ENCODE results near the gene CNTNAP2. TPM values are rescaled to one million over a fixed set of nuclear protein-coding genes. Genes with fewer than 3 reads are reported as not detected.

Gene CNTNAP2
- total and polyA plus RNA-seq, 4 donors: 41.3 to 127 (median 67.8) TPM

DNA sequence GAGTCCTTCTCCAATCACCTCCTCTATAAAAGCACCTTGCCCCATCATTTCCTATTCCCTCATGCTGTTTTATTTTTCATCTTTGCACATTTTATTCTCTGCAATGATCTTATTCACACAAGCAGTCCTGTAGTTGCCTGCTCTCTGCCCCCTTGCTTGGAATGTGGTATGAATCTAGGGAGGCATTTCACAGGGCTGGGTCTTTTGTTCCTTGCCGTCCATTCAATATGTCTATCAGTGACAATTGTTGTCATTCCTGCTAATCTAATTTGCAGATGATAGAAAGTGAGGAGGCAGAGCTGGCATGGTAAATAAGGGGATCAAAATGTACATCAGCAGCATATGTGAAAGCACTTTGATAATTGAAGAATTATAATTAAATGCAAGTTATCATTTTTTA is 2227.8 kb downstream of the CNTNAP2 start:
- DNase-seq (ENCODE audit: low read depth in 4 of 6, low spot score in 6 of 6): no peak
- Histone ChIP-seq H3K27ac (ENCODE audit: low read depth, low read length) (no peak overlapping the region), H3K27me3 (ENCODE audit: control insufficient read depth, insufficient read depth, low read length) (peaks cover 7% of the 10 kb centered on the region), H3K36me3 (ENCODE audit: control insufficient read depth, insufficient read depth, low read length) (no peaks in the 10 kb centered on the region), H3K9me3 (ENCODE audit: control insufficient read depth, insufficient read depth, low read length) (no peaks in the 10 kb centered on the region), H3K4me3 (ENCODE audit: low read depth, low read length) (no peak overlapping the region), H3K4me1 (ENCODE audit: control insufficient read depth, insufficient read depth, low read length) (peaks cover 3% of the 10 kb centered on the region)
- WGBS (ENCODE audit: insufficient coverage): no CpG with 5 or more reads among the region's 1 CpG

DNA sequence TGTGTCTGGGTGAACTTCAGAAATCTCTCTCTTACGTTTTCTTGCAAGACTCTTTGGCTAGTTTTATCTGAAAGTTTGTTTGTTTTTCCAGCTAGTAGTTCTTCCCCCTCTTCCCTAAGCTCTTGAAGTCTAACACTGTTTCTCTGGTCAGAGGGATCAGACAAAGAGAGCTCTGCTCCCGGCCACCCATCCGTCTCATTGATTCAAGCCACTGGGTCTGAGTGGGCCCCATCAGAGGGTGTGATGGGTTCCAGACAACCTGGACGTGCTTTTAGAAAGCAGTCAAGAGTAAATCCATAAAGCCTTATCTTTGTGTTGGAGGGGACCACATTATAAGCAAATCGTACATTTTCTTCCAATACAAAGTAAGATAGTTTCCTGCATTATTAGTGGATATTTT is 2231.4 kb downstream of the CNTNAP2 start:
- Histone ChIP-seq H3K27ac (ENCODE audit: low read depth, low read length) (no peak overlapping the region), H3K4me1 (ENCODE audit: control insufficient read depth, insufficient read depth, low read length) (no peaks in the 10 kb centered on the region), H3K27me3 (ENCODE audit: control insufficient read depth, insufficient read depth, low read length) (no peaks in the 10 kb centered on the region), H3K9me3 (ENCODE audit: control insufficient read depth, insufficient read depth, low read length) (no peaks in the 10 kb centered on the region), H3K4me3 (ENCODE audit: low read depth, low read length) (no peak overlapping the region), H3K36me3 (ENCODE audit: control insufficient read depth, insufficient read depth, low read length) (no peaks in the 10 kb centered on the region)
- no peak for DNase-seq (ENCODE audit: low read depth in 4 of 6, low spot score in 6 of 6)
- WGBS (ENCODE audit: insufficient coverage): no CpG with 5 or more reads among the region's 5 CpGs

DNA sequence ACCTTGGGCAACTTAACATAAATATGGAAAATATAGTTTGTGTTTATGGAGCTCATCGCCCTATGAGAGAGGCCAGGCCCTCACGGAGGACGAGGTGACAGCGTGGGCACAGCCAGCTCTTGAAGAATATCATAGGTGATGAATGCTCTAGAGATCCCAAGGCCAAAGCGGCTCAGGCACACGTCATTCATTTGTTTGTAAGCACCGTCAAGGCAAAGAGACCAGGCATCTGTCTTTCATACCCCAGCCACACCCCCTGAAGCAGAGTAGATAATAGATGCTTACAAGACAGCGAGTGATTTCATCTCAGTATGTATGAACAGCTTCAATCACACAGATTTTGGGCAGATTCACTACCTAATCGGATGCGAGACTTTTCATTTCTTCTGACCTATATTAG is 2231.9 kb downstream of the CNTNAP2 start:
- H3K4me1 ChIP-seq (ENCODE audit: control insufficient read depth, insufficient read depth, low read length): no peaks in the 10 kb centered on the region
- no peak overlapping the region for H3K27ac ChIP-seq (ENCODE audit: low read depth, low read length)
- H3K27me3 ChIP-seq (ENCODE audit: control insufficient read depth, insufficient read depth, low read length): no peaks in the 10 kb centered on the region
- H3K36me3 ChIP-seq (ENCODE audit: control insufficient read depth, insufficient read depth, low read length): no peaks in the 10 kb centered on the region
- no peaks in the 10 kb centered on the region for H3K9me3 ChIP-seq (ENCODE audit: control insufficient read depth, insufficient read depth, low read length)
- H3K4me3 ChIP-seq (ENCODE audit: low read depth, low read length): no peak overlapping the region
- WGBS (ENCODE audit: insufficient coverage): 92% methylated on average over 6 of the region's 10 CpGs
- DNase-seq (ENCODE audit: low read depth in 4 of 6, low spot score in 6 of 6): no peak

DNA sequence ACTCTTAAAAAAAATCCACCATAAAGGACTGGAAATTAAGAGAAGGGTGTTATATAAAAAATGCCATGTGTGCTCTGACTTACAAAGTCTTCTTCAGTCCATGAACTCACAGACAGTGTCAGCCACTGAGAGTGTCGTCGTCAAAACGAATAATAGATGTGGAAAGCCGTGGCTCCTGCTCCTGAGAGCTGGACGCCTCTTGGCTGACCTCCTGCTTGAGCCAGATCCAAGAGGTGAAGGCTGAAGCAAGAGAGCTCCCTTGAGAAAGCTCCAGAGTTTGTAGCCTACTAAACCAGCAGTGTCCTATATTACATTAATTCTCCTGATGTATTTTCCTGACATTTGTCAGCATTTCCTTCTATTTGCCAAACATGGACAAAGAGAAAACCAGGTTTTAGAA is 2239.7 kb downstream of the CNTNAP2 start:
- DNase-seq (ENCODE audit: low read depth in 4 of 6, low spot score in 6 of 6): peak in 1 of 6 donors; percentile 53
- Histone ChIP-seq H3K27ac (ENCODE audit: low read depth, low read length) (no peak overlapping the region), H3K9me3 (ENCODE audit: control insufficient read depth, insufficient read depth, low read length) (no peaks in the 10 kb centered on the region), H3K36me3 (ENCODE audit: control insufficient read depth, insufficient read depth, low read length) (no peaks in the 10 kb centered on the region), H3K27me3 (ENCODE audit: control insufficient read depth, insufficient read depth, low read length) (no peaks in the 10 kb centered on the region), H3K4me1 (ENCODE audit: control insufficient read depth, insufficient read depth, low read length) (peaks cover 3% of the 10 kb centered on the region), H3K4me3 (ENCODE audit: low read depth, low read length) (no peak overlapping the region)
- 30% methylated on average over 5 of the region's 5 CpGs for WGBS (ENCODE audit: insufficient coverage)

DNA sequence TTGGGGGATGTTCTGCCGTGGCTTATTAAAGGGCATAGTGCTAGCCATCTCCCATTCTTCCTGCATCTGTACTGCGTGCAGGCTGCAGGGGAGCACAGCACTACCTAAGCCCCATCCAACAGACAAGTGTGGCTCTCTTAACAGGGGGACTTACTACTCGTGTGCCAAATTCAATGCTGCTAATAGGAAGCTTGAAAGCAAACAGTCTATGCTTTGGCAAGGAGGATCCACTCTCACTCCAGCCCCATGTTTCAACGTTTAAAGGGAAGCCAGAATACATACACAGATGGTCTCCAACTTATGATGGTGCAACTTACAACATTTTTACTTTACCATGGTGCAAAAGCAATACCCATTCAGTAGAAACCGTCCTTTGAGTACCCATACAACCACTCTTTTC is 2245.9 kb downstream of the CNTNAP2 start:
- no peaks in the 10 kb centered on the region for H3K27me3 ChIP-seq (ENCODE audit: control insufficient read depth, insufficient read depth, low read length)
- WGBS (ENCODE audit: insufficient coverage): 88% methylated on average over 4 of the region's 5 CpGs
- H3K36me3 ChIP-seq (ENCODE audit: control insufficient read depth, insufficient read depth, low read length): no peaks in the 10 kb centered on the region
- no peak overlapping the region for H3K4me3 ChIP-seq (ENCODE audit: low read depth, low read length)
- H3K4me1 ChIP-seq (ENCODE audit: control insufficient read depth, insufficient read depth, low read length): no peaks in the 10 kb centered on the region
- H3K27ac ChIP-seq (ENCODE audit: low read depth, low read length): no peak overlapping the region
- no peaks in the 10 kb centered on the region for H3K9me3 ChIP-seq (ENCODE audit: control insufficient read depth, insufficient read depth, low read length)
- peak in 1 of 6 donors; percentile 66 for DNase-seq (ENCODE audit: low read depth in 4 of 6, low spot score in 6 of 6)

DNA sequence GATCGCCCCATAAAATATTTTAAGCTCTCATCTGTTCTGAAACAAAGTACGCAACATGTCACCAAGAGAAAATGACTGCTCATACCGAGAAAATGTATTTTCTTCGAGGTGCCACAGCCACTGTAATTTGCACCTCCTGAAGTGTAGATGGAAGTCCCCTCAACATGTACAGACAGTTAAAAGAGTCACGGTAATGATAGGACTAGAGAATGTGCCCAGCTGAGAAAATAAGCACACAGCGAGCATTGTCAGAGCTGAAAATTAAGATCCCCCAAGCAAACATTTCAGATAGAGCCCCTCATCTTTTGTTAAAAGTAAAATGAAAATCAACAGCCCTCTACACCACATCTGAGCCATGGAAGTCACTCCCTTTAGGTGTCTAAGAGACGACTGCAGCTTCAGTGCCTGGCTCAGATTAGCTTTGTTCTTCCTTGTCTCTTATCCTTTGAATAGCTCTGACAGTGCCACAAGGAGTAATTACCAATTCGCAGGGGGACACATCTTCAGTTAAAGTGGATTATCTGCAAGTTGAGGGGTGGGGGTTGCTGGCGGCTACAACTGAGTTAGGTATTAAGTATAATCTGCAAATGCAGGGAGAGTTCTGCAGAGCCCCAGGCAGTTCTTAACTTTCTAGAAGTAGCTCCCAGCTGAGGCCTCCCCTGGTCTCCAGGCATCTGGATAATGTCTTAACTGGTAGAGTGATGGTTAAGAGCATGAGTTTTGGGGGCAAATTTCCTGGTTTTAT is 2251.3 kb downstream of the CNTNAP2 start:
- no peak overlapping the region for H3K4me3 ChIP-seq (ENCODE audit: low read depth, low read length)
- H3K27ac ChIP-seq (ENCODE audit: low read depth, low read length): no peak overlapping the region
- WGBS (ENCODE audit: insufficient coverage): 78% methylated on average over 3 of the region's 9 CpGs
- H3K27me3 ChIP-seq (ENCODE audit: control insufficient read depth, insufficient read depth, low read length): no peaks in the 10 kb centered on the region
- H3K4me1 ChIP-seq (ENCODE audit: control insufficient read depth, insufficient read depth, low read length): no peaks in the 10 kb centered on the region
- no peaks in the 10 kb centered on the region for H3K9me3 ChIP-seq (ENCODE audit: control insufficient read depth, insufficient read depth, low read length)
- H3K36me3 ChIP-seq (ENCODE audit: control insufficient read depth, insufficient read depth, low read length): no peaks in the 10 kb centered on the region
- DNase-seq (ENCODE audit: low read depth in 4 of 6, low spot score in 6 of 6): peak in 2 of 6 donors; percentile 27 to 78

DNA sequence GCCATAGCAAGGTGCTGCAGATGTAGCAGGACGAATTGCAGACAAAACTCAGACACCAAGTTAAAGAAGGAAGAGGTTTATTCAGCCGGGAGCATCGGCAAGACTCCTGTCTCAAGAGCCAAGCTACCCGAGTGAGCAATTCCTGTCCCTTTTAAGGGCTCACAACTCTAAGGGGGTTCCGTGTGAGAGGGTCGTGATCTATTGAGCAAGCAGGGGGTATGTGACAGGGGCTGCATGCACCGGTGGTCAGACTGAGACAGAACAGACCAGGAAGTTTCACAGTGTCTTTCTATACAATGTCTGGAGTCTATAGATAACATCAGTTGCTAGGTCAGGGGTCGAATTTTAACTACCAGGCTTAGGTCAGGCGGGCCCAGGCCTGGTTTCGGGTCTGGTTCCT is 2252.0 kb downstream of the CNTNAP2 start:
- 100% methylated on average over 7 of the region's 10 CpGs for WGBS (ENCODE audit: insufficient coverage)

DNA sequence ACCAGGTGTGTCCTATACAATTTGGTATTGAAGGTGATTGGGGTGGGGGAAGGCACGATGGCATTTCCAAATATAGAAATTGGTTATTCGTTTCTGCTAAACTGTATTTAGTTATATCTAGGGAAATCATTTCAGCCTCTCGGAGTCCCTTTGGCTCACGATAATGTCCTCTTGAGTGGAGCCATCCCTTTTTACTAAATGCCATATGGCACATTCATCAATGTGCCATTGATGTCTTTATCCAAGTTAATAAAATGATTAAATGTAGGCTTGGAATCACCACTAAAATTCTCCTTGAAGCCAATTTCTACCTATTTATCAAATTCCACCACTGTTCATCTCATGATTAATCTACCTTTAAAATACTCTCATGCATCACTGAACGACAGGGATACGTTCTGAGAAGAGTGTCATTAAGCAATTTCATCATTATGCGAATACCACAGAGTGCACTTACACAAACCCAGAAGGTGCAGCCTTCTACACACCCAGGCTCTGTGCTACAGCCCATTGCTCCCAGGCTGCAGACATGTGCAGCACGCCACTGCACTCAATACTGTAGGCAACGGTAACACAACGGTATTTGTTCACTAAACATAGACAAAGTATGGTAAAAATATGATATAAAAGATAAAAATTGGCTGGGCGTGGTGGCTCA is 2254.8 kb downstream of the CNTNAP2 start:
- no peaks in the 10 kb centered on the region for H3K4me1 ChIP-seq (ENCODE audit: control insufficient read depth, insufficient read depth, low read length)
- WGBS (ENCODE audit: insufficient coverage): 58% methylated on average over 4 of the region's 11 CpGs
- no peaks in the 10 kb centered on the region for H3K27me3 ChIP-seq (ENCODE audit: control insufficient read depth, insufficient read depth, low read length)
- H3K36me3 ChIP-seq (ENCODE audit: control insufficient read depth, insufficient read depth, low read length): no peaks in the 10 kb centered on the region
- peak in 1 of 6 donors; percentile 78 for DNase-seq (ENCODE audit: low read depth in 4 of 6, low spot score in 6 of 6)
- no peaks in the 10 kb centered on the region for H3K9me3 ChIP-seq (ENCODE audit: control insufficient read depth, insufficient read depth, low read length)
- H3K4me3 ChIP-seq (ENCODE audit: low read depth, low read length): no peak overlapping the region
- H3K27ac ChIP-seq (ENCODE audit: low read depth, low read length): no peak overlapping the region

More for the DNA sequence above, 2252.0 kb downstream of the CNTNAP2 start:
- Histone ChIP-seq H3K9me3 (ENCODE audit: control insufficient read depth, insufficient read depth, low read length) (no peaks in the 10 kb centered on the region), H3K4me1 (ENCODE audit: control insufficient read depth, insufficient read depth, low read length) (no peaks in the 10 kb centered on the region), H3K36me3 (ENCODE audit: control insufficient read depth, insufficient read depth, low read length) (no peaks in the 10 kb centered on the region), H3K27ac (ENCODE audit: low read depth, low read length) (no peak overlapping the region), H3K27me3 (ENCODE audit: control insufficient read depth, insufficient read depth, low read length) (no peaks in the 10 kb centered on the region), H3K4me3 (ENCODE audit: low read depth, low read length) (no peak overlapping the region)
- DNase-seq (ENCODE audit: low read depth in 4 of 6, low spot score in 6 of 6): no peak

DNA sequence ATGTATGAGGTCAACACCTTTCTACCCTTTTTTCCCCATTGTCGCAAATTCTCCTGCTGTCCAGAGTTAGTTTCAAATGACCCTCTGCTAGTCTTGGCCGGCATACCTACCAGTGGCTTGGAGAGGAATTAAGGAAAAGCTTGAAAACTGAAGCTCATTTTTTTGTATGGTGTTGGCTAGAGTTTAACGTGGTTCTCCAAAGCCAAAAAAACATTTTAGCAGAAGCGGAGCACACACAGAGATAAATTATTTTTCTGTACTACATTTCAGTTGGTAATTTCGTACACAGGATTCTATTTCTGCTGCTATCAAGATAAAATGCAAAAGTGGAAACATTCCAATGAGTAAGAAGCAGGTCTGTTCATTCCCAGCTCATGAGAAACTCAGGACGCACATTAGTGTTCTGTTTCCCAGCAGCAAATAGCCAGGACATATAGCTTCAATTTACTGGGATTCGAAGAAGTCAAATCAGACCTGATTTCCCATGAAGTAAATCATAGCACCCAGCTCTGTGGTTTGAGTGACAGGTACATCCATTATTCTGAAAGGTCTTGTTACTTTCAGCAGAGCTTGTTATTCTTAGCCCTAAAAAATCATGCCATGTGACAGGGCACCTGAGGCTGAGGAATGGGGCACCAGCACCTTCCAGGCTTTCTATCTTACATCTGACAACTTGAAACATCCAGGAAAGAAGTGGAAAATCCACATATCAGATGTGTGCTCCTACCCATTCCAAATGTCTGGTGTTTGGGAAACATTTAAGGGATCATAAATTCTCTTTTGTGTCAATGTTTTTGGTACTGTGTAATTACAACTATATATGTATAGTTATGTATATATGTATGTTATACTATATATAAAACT is 2258.0 kb downstream of the CNTNAP2 start:
- no peak overlapping the region for H3K4me3 ChIP-seq (ENCODE audit: low read depth, low read length)

More for the DNA sequence above, 2258.0 kb downstream of the CNTNAP2 start:
- no peaks in the 10 kb centered on the region for H3K36me3 ChIP-seq (ENCODE audit: control insufficient read depth, insufficient read depth, low read length)
- H3K9me3 ChIP-seq (ENCODE audit: control insufficient read depth, insufficient read depth, low read length): no peaks in the 10 kb centered on the region
- 94% methylated on average over 2 of the region's 7 CpGs for WGBS (ENCODE audit: insufficient coverage)
- no peaks in the 10 kb centered on the region for H3K27me3 ChIP-seq (ENCODE audit: control insufficient read depth, insufficient read depth, low read length)
- no peak overlapping the region for H3K27ac ChIP-seq (ENCODE audit: low read depth, low read length)
- DNase-seq (ENCODE audit: low read depth in 4 of 6, low spot score in 6 of 6): peak in 2 of 6 donors; percentile 35 to 43
- H3K4me1 ChIP-seq (ENCODE audit: control insufficient read depth, insufficient read depth, low read length): no peaks in the 10 kb centered on the region
